ENCODE measurements around the gene SUZ12.
"Not testable (repeated sequence)": the region's sequence is repeated elsewhere in the genome, so short reads cannot be mapped to it uniquely, and the experiment has no call there.

GRCh38 chr17:32042266-32042665 lies 105.5 kb downstream of the SUZ12 start:
- not testable (repeated sequence) for TF ChIP-seq POLR2A, CTCF (IDR thresholded peaks at IDR 0.05)
